H9 (cell line): ENCODE data around the gene EFCAB12. TPM values are rescaled to one million over a fixed set of nuclear protein-coding genes. Genes with fewer than 3 reads are reported as not detected.

Source experiments
- DNase-seq: peaks from one replicate; pipeline ENCODE4 v3.0.0-alpha.2; 2017
- H2AFZ ChIP-seq: one replicate; pipeline ENCODE4 v1.6.1; 2013; ENCODE audit warnings: mild to moderate bottlenecking, low read length, control low read depth, moderate library complexity
- H2AK5ac ChIP-seq: 2 replicates; pipeline ENCODE4 v1.6.1; 2013; ENCODE audit warnings: low read length, control low read depth, mixed read lengths; ENCODE audit not compliant: insufficient read length
- H2BK120ac ChIP-seq: one replicate; pipeline ENCODE4 v1.6.1; 2013; ENCODE audit warnings: low read depth, mild to moderate bottlenecking, low read length, control low read depth, inconsistent platforms; ENCODE audit not compliant: poor library complexity, severe bottlenecking
- H2BK12ac ChIP-seq: 2 replicates; pipeline ENCODE4 v1.6.1; 2013; ENCODE audit warnings: low read length, control low read depth, mixed read lengths, low read depth; ENCODE audit not compliant: insufficient read length
- H2BK15ac ChIP-seq: 2 replicates; pipeline ENCODE4 v1.6.1; 2013; ENCODE audit warnings: low read depth, low read length, control low read depth
- H2BK20ac ChIP-seq: one replicate; pipeline ENCODE4 v1.6.1; 2013; ENCODE audit warnings: low read depth, mild to moderate bottlenecking, low read length, control low read depth, inconsistent platforms; ENCODE audit not compliant: poor library complexity, severe bottlenecking
- H2BK5ac ChIP-seq: 2 replicates; pipeline ENCODE4 v1.6.1; 2013; ENCODE audit warnings: low read length, control low read depth, mixed read lengths; ENCODE audit not compliant: insufficient read length
- H3K14ac ChIP-seq: 2 replicates; pipeline ENCODE4 v1.6.1; 2013; ENCODE audit warnings: low read length, control low read depth; ENCODE audit not compliant: insufficient read depth
- H3K18ac ChIP-seq: 2 replicates; pipeline ENCODE4 v1.6.1; 2013; ENCODE audit warnings: low read depth, mild to moderate bottlenecking, mixed read lengths, low read length, control low read depth; ENCODE audit not compliant: insufficient read length
- H3K23ac ChIP-seq: 2 replicates; pipeline ENCODE4 v1.6.1; 2013; ENCODE audit warnings: low read length, control low read depth, mixed read lengths, low read depth; ENCODE audit not compliant: insufficient read length
- H3K23me2 ChIP-seq: 2 replicates; pipeline ENCODE4 v1.6.1; 2013; ENCODE audit warnings: low read depth, mild to moderate bottlenecking, mixed read lengths, low read length, control low read depth; ENCODE audit not compliant: insufficient read length, poor library complexity, severe bottlenecking
- H3K27ac ChIP-seq: 2 replicates; pipeline ENCODE4 v1.5.1; 2013; ENCODE audit warnings: low read length, control low read depth, mixed read lengths, low read depth; ENCODE audit not compliant: insufficient read length
- H3K27me3 ChIP-seq: 2 replicates; pipeline ENCODE4 v1.6.1; 2013; ENCODE audit warnings: low read length, control low read depth, inconsistent platforms; ENCODE audit not compliant: insufficient read depth
- H3K4ac ChIP-seq: 2 replicates; pipeline ENCODE4 v1.6.1; 2013; ENCODE audit warnings: low read depth, mild to moderate bottlenecking, control low read depth, inconsistent platforms, low read length, moderate library complexity
- H3K4me1 ChIP-seq: 2 replicates; pipeline ENCODE4 v1.6.1; 2013; ENCODE audit warnings: low read length, control low read depth, inconsistent platforms; ENCODE audit not compliant: insufficient read depth
- H3K4me2 ChIP-seq: 2 replicates; pipeline ENCODE4 v1.6.1; 2013; ENCODE audit warnings: low read length, control low read depth, mixed read lengths; ENCODE audit not compliant: insufficient read length, insufficient read depth
- H3K56ac ChIP-seq: 2 replicates; pipeline ENCODE4 v1.6.1; 2013; ENCODE audit warnings: low read depth, mild to moderate bottlenecking, mixed read lengths, low read length, control low read depth; ENCODE audit not compliant: insufficient read length
- H3K79me1 ChIP-seq: 2 replicates; pipeline ENCODE4 v1.6.1; 2013; ENCODE audit warnings: low read depth, mild to moderate bottlenecking, moderate library complexity, low read length, control low read depth, inconsistent platforms; ENCODE audit not compliant: insufficient read depth, poor library complexity, severe bottlenecking
- H3K79me2 ChIP-seq: 2 replicates; pipeline ENCODE4 v1.6.1; 2013; ENCODE audit warnings: low read length, control low read depth, inconsistent platforms; ENCODE audit not compliant: insufficient read depth
- H3K9ac ChIP-seq: 2 replicates; pipeline ENCODE4 v1.6.1; 2013; ENCODE audit warnings: low read length, control low read depth, mixed read lengths; ENCODE audit not compliant: insufficient read length; ENCODE audit errors: extremely low read depth
- H3K9me3 ChIP-seq: one replicate; pipeline ENCODE4 v1.6.1; 2013; ENCODE audit warnings: low read depth, low read length, inconsistent platforms; ENCODE audit not compliant: control insufficient read depth
- H3T11ph ChIP-seq: one replicate; pipeline ENCODE4 v1.6.1; 2013; ENCODE audit warnings: mild to moderate bottlenecking, low read length, control low read depth, inconsistent platforms
- H4K20me1 ChIP-seq: one replicate; pipeline ENCODE4 v1.6.1; 2013; ENCODE audit not compliant: control insufficient read depth, insufficient read length, insufficient read depth
- H4K5ac ChIP-seq: 2 replicates; pipeline ENCODE4 v1.6.1; 2013; ENCODE audit warnings: low read depth, mild to moderate bottlenecking, mixed read lengths, low read length, control low read depth; ENCODE audit not compliant: insufficient read length
- H4K8ac ChIP-seq: replicated peaks from 2 replicates; pipeline ENCODE4 v1.6.1; 2013; ENCODE audit warnings: low read length, control low read depth, mixed read lengths, low read depth; ENCODE audit not compliant: insufficient read length
- H4K91ac ChIP-seq: 2 replicates; pipeline ENCODE4 v1.6.1; 2013; ENCODE audit warnings: low read depth, mild to moderate bottlenecking, moderate library complexity, mixed read lengths, low read length, control low read depth; ENCODE audit not compliant: insufficient read length
- H3K27ac Mint-ChIP-seq, 3 experiments: 2 replicates in 2 of 3; 3 replicates in 1 of 3; pipeline ENCODE4 v1.8.0; 2020 to 2021; ENCODE audit warnings: mixed read lengths in 3 of 3, mild to moderate bottlenecking in 1 of 3, moderate library complexity in 1 of 3
- H3K27me3 Mint-ChIP-seq: 2 replicates; pipeline ENCODE4 v1.8.0; 2021; ENCODE audit warnings: low read depth, mild to moderate bottlenecking, moderate library complexity, mixed read lengths
- H3K36me3 Mint-ChIP-seq, 3 experiments: 2 replicates in 2 of 3; 3 replicates in 1 of 3; pipeline ENCODE4 v1.8.0; 2020 to 2021; ENCODE audit warnings: low read depth in 3 of 3, mixed read lengths in 3 of 3; ENCODE audit not compliant: insufficient read depth in 1 of 3
- H3K4me1 Mint-ChIP-seq, 2 experiments: 2 replicates each; pipeline ENCODE4 v1.8.0; 2020; ENCODE audit warnings: mixed read lengths in 2 of 2
- H3K4me3 Mint-ChIP-seq, 2 experiments: 2 replicates in 1 of 2; 3 replicates in 1 of 2; pipeline ENCODE4 v1.8.0; 2020 to 2021; ENCODE audit warnings: mild to moderate bottlenecking in 2 of 2, mixed read lengths in 2 of 2, moderate library complexity in 1 of 2
- H3K9me3 Mint-ChIP-seq, 2 experiments: 2 replicates in 1 of 2; 3 replicates in 1 of 2; pipeline ENCODE4 v1.8.0; 2020; ENCODE audit warnings: mild to moderate bottlenecking in 2 of 2, mixed read lengths in 2 of 2, moderate library complexity in 1 of 2
- CTCF ChIP-seq: fragments of 200-600 bp; sonication (generic); conservative IDR thresholded peaks from 3 replicates; pipeline ENCODE4 v1.8.0; 2021; ENCODE audit warnings: antibody characterized with exemption, mild to moderate bottlenecking
- WGBS: extraction: QIAGEN DNeasy Blood & Tissue Kit; methylation state at CpG from one replicate; pipeline ENCODE4 v1.1.7; 2013; ENCODE audit warnings: missing lambda C conversion rate, low lambda C conversion rate, mixed read lengths; ENCODE audit not compliant: insufficient read length; ENCODE audit errors: extremely low coverage; 5-methylcytosine and 5-hydroxymethylcytosine counted together
- total RNA-seq: library from RNA; stranded (reverse); gene quantifications from 2 replicates; pipeline ENCODE4 v1.2.1, GENCODE V29; 2021

Gene EFCAB12
- total RNA-seq, 1 experiment from 2014 or later = 0.28 TPM

GRCh38 chr3:129453732-129454131 lies 25.3 kb upstream of the EFCAB12 start:
- Mint-ChIP-seq H3K4me1 (peaks cover 17% of the 10 kb centered on the region in 2 experiments), H3K27ac (no peak overlapping the region)

More at GRCh38 chr3:129453732-129454131, 25.3 kb upstream of the EFCAB12 start:
- Histone ChIP-seq H2BK20ac (no peak overlapping the region), H4K5ac (no peak overlapping the region), H4K8ac (no peak overlapping the region), H4K91ac (no peak overlapping the region), H3T11ph (no peak overlapping the region), H2BK120ac (no peak overlapping the region), H3K79me1 (no peaks in the 10 kb centered on the region), H3K27me3 (no peaks in the 10 kb centered on the region), H3K14ac (no peak overlapping the region), H3K9me3 (no peaks in the 10 kb centered on the region), H3K56ac (no peak overlapping the region), H3K4ac (no peak overlapping the region), H3K23me2 (no peaks in the 10 kb centered on the region), H3K79me2 (no peaks in the 10 kb centered on the region), H3K4me1 (peaks cover 3% of the 10 kb centered on the region; the same call in 1 of the 2 replicates), H3K27ac (no peak overlapping the region), H2AFZ (no peak overlapping the region), H2AK5ac (no peak overlapping the region), H4K20me1 (no peaks in the 10 kb centered on the region), H3K9ac (no peak overlapping the region), H3K23ac (no peak overlapping the region), H2BK15ac (no peak overlapping the region), H2BK12ac (no peak overlapping the region), H3K18ac (no peak overlapping the region), H3K4me2 (no peak overlapping the region), H2BK5ac (no peak overlapping the region)
- no peak for DNase-seq
- no CpG with 5 or more reads among the region's 1 CpG for WGBS
- peaks cover 4 to 27% (median 15%) of the 10 kb centered on the region in 3 experiments; a peak in 6 of 7 replicates for H3K36me3 Mint-ChIP-seq
- H3K27me3 Mint-ChIP-seq = no peaks in the 10 kb centered on the region
- no peaks in the 10 kb centered on the region for H3K9me3 Mint-ChIP-seq
- TF ChIP-seq CTCF = no peak
- no peak overlapping the region for H3K4me3 Mint-ChIP-seq
